ENCODE measurements around the gene ZNF485.
"Not testable (repeated sequence)": the region's sequence is repeated elsewhere in the genome, so short reads cannot be mapped to it uniquely, and the experiment has no call there.

Gene ZNF485

DNA sequence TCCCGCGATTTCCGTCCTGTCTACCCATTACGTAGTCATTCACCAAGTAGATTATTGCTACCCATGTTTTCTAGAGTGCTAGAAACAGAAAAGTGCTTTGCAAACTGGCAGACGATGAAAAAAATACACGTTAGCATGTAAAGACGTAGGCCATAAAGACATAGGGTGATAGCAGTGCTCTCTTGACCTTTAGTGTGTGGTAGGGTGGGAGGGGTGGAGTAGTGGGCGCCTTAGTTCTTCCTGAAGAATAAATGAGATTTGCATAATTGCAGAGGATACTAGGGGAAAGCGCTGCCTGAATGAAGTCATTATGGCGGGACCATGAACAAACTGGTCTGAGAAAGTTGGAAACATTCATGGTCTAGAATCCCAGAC, 948 bp downstream of the ZNF485 start:
- no peak for DNase-seq

GRCh38 chr10:43610636-43611035, 4.4 kb downstream of the ZNF485 start:
- DNase-seq, result no peak

GRCh38 chr10:43616697-43617370, 10.6 kb downstream of the ZNF485 start:
- DNase-seq, result no peak

DNA sequence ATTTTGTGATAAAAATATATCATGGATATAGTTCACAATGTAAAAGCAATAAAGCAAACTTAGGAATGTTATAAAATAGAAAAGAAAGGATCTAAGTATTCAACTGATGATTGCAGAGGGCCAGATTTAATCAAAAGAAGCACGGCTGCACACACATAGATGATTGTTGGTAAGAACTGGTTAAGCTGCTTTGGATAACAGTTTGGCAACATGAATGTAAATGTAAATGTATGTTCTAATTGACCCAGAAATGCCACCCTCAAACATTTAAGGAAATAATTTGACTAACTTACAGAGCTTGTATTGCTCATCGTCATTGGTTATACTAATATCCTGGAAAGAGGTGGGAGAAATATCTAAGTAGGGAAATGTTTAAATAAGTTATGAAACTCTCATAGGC, 13.1 kb downstream of the ZNF485 start:
- DNase-seq, result no peak

DNA sequence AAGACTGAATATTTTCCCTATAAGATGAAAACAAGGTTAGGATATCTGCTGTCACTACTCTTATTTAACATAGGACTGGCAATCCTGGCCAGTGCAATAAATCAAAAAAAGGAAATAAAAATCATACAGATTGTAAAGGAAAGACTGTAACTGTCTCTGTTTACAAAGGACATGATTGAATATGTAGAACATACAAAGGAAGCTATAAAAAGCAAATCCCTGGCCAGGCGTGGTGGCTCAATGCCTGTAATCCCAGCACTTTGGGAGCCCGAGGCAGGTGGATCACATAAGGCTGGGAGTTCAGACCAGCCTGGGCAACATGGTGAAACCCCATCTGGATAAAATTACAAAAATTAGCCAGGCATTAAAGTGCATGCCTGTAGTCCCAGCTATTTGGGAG, 15.8 kb downstream of the ZNF485 start:
- no peak for DNase-seq

GRCh38 chr10:43623351-43623750, 17.1 kb downstream of the ZNF485 start:
- peak; percentile 9 for DNase-seq

GRCh38 chr10:43627942-43628341, 21.7 kb downstream of the ZNF485 start:
- no peak for DNase-seq

- no peak for DNase-seq
Measured at GRCh38 chr10:43628956-43629355, 22.7 kb downstream of the ZNF485 start.

DNA sequence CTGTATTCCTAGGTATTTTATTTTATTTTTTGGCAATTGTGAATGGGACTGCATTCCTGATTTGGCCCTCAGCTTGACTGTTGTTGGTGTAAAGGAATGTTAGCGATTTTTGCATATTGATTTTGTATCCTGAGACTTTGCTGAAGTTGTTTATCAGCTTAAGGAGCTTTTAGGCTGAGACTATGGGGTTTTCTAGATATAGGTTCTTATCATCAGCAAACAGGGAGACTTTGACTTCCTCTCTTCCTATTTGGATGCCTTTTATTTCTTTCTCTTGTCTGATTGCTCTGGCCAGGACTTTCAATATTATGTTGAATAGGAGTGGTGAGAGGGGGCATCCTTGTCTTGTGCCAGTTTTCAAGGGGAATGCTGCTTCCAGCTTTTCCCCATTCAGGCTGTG, 29.6 kb downstream of the ZNF485 start:
- not testable (repeated sequence) for DNase-seq

DNA sequence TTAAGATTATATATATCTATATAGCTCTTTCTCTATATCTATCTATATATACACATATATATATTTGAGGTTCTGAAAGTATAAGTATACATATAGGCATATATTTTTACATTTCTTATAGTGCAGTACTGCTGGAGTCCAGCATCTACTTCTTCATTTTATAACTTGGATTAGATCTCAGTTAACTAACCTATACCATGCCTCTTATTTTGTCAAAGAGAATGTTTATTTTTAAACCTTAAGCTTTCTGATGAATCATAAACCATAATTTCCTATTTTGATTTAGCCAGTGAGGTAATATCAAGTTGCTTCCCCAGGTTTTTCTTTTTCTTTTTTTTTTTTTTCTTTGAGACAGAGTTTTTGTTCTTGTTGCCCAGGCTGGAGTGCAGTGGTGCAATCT, 34.4 kb downstream of the ZNF485 start:
- no peak for DNase-seq

DNA sequence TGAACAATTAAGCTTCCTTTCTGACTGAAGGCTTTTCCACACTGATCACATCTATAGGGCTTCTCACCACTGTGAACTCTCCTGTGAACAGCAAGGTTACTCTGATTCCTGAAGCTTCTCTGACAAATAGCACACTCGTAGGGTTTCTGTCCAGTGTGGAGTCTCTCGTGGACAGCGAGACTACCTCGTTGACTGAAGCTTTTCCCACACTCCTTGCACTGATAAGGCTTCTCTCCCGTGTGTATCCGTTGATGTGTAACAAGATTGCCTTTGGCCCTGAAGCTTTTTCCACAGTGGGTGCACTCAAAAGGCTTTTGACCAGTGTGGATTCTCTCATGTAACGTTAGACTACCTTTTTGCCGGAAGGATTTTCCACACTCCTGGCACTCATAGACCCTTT, 38.0 kb downstream of the ZNF485 start:
- no peak for DNase-seq

DNA sequence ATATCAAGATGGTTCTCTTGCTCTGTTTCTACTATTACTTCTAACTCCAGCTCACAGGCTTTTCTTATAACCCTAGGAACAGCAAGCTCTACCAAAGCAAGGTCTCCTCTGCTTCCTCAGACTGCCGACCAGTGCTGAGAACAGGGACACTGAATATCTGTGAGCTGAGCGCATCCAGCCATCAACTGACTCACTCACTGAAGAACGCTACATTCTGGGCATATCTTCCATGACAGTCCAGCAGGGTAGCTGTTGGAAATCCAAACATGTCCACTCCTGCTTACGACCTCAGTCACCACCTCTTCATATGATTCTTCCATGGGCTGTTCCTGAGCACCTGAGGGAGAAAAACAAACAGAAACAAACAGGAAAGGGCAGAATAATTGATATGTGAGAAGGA, 39.6 kb downstream of the ZNF485 start:
- DNase-seq, result no peak

DNA sequence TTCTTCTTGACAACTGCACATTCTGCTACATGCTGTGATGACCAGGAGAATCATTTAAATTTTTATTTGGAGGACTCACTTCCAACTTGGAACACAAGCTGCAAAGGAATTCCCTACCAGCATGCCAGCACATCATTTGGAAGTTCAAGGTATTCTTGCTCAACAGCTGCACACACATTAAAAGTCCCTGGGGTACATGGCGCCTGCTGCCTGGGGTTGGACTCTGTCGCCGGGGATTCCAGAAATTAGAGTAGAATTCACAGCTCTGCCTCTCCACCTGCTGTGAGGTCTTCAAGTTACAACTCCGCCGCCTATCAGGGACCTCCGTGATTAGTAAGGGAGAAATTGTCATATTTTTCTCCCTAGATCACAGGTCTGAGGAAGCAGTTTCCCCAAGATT, 41.3 kb downstream of the ZNF485 start:
- DNase-seq, result no peak

DNA sequence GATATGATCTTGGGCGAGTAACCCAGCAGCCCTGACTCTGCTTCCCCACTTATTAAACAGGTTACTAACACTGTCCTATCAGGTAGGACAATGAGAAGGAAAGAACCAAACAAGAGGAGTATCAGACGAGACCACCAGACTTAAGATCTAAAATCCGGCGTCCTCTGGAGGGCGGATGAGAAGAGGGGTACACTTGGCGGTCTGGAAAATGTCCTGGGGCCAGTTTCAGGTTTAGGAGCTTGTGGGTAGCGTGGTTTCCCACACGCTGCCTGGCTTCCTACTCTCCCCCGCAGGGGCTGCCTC, 41.8 kb downstream of the ZNF485 start:
- DNase-seq, result no peak

DNA sequence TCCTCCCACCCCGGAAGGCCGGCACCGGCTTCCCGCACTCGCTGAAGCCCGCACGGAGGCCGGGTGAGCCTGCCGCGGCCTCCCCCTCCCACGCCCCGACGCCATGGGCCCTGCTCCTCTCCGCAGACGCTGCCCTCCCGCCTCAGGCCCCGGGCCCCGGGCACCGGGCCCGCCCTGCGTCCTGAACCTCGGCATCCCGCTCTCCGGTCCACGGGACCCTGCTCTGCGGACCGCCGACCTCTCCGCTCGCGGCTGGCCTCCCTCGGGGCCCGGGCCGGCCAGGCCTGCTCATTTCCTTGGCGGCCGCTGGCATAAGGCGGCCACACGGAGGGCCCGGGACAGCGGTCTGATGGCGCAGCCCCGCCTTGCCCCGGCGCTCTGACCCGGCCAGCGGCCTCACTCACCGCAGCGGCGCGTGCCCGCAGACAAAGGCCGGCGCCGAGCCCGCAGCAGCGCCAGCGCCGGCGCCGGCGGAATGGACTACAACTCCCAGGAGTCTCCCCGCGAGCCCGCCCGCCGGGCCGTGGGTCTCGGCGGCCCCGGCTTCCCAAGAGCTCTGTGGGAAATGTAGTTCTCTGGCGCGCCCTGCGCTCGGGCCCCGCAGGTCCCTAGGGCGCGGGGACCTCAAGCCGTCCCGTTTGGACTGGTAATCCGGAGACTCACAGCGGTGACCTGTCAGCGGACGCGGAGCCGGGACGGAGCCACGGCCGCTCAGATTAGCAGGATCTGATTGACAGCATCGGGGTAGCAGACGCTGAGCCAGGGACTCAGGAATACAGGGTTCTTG, 42.4 kb downstream of the ZNF485 start, which contains the start of gene ZNF32:
ZNF32 (minus strand) TSS at position 484 of the 787 bp plus-strand sequence. CDS start 2,748 bp downstream, outside the sequence.
- peak; percentile 46 for DNase-seq

GRCh38 chr10:43649185-43649523, 42.9 kb downstream of the ZNF485 start:
- no peak for DNase-seq

- no peak for DNase-seq
Measured at GRCh38 chr10:43653746-43654145, 47.5 kb downstream of the ZNF485 start.

DNA sequence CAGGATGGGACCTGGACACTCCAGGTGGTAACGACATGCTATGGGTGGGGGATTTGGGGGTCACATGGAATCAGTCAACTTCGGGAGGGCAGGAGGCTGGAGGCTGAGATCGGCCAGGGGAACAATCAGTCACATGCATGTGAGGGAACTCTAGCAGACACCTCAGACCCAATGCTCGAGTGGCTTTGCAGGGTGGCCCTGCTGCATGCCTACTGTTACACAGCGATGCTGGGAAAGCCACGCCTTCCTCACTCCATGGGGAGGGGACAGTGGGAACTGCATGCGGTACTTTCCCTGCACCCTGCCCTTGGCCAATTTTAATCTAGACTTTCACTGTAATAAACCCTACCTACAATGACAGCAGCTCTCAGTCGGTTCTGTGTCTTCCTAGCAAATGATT, 49.1 kb downstream of the ZNF485 start:
- DNase-seq, result no peak

DNA sequence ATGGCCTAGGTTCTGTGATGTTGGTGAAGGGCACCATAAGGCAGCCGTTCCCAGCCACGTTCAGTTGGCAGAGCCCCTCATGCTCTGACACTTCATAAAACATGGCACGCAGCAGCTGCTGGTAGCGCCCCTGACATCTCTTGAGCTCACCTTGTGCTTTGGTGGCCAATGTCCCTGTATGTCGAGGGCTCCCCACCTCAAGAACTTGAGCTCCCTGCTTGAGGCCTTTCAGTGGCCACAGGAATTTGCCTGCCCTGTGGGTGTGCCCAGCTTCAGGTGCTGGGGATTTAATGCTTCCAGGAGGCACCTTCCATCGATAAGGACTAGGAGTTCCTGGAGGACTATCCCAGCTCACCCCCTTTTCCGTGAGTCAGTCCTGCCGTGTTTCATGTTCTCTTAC, 52.0 kb downstream of the ZNF485 start:
- no peak for DNase-seq

GRCh38 chr10:43665054-43665453, 58.8 kb downstream of the ZNF485 start:
- DNase-seq, result no peak

DNA sequence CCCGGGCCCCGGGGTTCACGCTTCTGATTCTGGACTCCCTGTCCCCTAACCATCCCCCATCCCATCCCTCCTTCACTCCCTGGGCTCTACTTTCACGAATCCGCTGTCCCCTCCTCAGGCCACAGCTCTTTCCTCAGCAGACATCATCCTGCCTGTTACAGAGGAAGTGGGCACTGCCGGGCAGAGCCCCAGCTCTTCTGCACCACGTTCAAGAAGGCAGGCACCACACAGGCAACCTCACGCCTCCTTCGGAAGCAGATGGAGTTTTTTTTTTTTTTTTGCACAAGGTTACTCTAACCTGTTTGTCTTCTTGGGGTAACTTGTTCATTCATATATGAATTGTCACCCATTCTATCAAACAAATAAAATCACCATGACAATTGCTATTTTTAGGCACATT, 60.3 kb downstream of the ZNF485 start:
- DNase-seq, result no peak

GRCh38 chr10:43667317-43667731, 61.1 kb downstream of the ZNF485 start:
- no peak for DNase-seq

Measured in NCI-H2029 (cell line).